ENCODE measurements around the gene IRF3. TPM values are rescaled to one million over a fixed set of nuclear protein-coding genes. Genes with fewer than 3 reads are reported as not detected.

IRF3 gene
- total RNA-seq, 1 experiment from 2014 or later = 81.7 TPM

DNA sequence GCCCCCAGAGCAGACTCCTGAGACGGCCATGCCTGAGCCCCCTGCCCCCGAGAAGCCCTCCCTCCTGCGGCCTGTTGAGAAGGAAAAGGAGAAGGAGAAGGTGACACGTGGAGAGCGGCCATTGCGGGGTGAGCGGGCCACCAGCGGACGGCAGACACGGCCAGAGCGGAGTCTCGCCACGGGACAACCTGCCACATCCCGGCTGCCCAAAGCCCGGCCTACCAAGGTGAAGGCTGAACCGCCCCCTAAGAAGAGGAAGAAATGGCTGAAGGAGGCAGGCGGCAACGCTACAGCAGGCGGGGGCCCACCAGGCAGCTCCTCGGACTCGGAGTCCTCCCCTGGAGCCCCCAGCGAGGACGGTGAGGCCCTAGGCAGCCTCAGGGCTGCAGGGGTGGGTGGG is 49.8 kb downstream of the IRF3 start:
- BruUV-seq (replicated peaks) = no TSS peak
- Histone ChIP-seq H3K4me1 (ENCODE audit: insufficient read depth, low read length, poor library complexity, severe bottlenecking) (no peaks in the 10 kb centered on the region), H3K27me3 (replicated peaks; ENCODE audit: insufficient read depth, low read depth, low read length, poor library complexity) (no peaks in the 10 kb centered on the region), H3K36me3 (ENCODE audit: insufficient read depth, low read length, poor library complexity, severe bottlenecking) (peaks cover 57% of the 10 kb centered on the region), H3K27ac (ENCODE audit: low read depth, low read length, poor library complexity, severe bottlenecking) (no peak overlapping the region), H3K9me3 (ENCODE audit: low read depth, low read length, poor library complexity, severe bottlenecking) (no peaks in the 10 kb centered on the region), H3K4me3 (ENCODE audit: low read depth, low read length, poor library complexity, severe bottlenecking) (no peak overlapping the region)
- intact Hi-C loops (cut with micrococcal nuclease; ENCODE audit: unreplicated experiment) = no loop called here
- TF ChIP-seq, protein P1, sequence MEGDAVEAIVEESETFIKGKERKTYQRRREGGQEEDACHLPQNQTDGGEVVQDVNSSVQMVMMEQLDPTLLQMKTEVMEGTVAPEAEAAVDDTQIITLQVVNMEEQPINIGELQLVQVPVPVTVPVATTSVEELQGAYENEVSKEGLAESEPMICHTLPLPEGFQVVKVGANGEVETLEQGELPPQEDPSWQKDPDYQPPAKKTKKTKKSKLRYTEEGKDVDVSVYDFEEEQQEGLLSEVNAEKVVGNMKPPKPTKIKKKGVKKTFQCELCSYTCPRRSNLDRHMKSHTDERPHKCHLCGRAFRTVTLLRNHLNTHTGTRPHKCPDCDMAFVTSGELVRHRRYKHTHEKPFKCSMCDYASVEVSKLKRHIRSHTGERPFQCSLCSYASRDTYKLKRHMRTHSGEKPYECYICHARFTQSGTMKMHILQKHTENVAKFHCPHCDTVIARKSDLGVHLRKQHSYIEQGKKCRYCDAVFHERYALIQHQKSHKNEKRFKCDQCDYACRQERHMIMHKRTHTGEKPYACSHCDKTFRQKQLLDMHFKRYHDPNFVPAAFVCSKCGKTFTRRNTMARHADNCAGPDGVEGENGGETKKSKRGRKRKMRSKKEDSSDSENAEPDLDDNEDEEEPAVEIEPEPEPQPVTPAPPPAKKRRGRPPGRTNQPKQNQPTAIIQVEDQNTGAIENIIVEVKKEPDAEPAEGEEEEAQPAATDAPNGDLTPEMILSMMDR (conservative IDR thresholded peaks at IDR 0.05; ENCODE audit: low read depth, low read length) = no peak
- no peak for TF ChIP-seq EZH2 (IDR thresholded peaks at IDR 0.05; ENCODE audit: borderline replicate concordance, low read depth, low read length, poor library complexity, severe bottlenecking)
- ChIA-PET CTCF (no interaction called here), POLR2A (ENCODE audit: low non-redundant PET) (interaction anchor here (0.6 kb wide), 1 partner anchor 1111 kb away, joined by 7 read pairs; no protein-coding TSS in a partner anchor)
- DNase-seq (ENCODE audit: low spot score) = no peak

DNA sequence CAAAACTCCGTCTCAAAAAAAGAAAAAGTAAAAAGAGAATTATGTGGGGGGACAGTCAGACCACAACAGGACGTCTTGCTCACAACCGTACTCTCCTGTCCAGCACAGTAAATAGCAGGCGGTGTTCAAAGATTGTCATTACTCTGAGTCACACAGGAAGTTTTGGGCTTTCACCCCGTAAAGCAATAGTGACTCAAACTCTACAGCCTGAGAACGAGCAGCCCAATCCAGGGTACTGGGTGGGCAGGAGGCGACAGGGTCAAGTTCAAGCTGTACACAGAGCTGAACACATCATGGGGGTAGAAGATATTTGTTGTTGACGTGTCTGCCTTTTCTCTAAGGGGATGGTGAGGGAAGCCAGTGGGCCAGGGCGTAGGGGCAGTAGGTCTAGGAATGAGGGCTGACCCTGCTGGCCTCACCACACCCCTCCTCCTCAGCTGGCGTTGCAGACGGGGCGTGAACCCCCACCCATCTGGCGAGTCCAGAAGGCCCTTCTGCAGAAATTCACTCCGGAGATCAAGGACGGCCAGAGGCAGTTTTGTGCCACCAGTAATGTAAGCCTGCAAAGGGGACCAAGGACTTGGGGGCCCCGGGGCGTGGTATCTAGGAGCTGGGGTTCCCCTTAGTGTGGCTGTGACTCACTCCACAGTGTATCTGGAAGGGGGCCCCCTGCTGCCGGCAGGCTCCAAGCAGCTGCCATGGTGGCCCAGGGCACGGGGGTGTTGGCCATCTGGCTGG is 51.4 kb downstream of the IRF3 start:
- BruUV-seq (replicated peaks) = no TSS peak
- Histone ChIP-seq H3K36me3 (ENCODE audit: insufficient read depth, low read length, poor library complexity, severe bottlenecking) (peaks cover 55% of the 10 kb centered on the region), H3K4me3 (ENCODE audit: low read depth, low read length, poor library complexity, severe bottlenecking) (no peak overlapping the region), H3K27me3 (replicated peaks; ENCODE audit: insufficient read depth, low read depth, low read length, poor library complexity) (no peaks in the 10 kb centered on the region), H3K4me1 (ENCODE audit: insufficient read depth, low read length, poor library complexity, severe bottlenecking) (no peaks in the 10 kb centered on the region), H3K9me3 (ENCODE audit: low read depth, low read length, poor library complexity, severe bottlenecking) (no peaks in the 10 kb centered on the region), H3K27ac (ENCODE audit: low read depth, low read length, poor library complexity, severe bottlenecking) (no peak overlapping the region)
- POLR2A ChIA-PET (ENCODE audit: low non-redundant PET) = no interaction called here
- intact Hi-C loops (cut with micrococcal nuclease; ENCODE audit: unreplicated experiment) = no loop called here
- CTCF ChIA-PET = no interaction called here
- no peak for DNase-seq (ENCODE audit: low spot score)
- TF ChIP-seq, protein P1 (conservative IDR thresholded peaks at IDR 0.05; ENCODE audit: low read depth, low read length) = no peak
- TF ChIP-seq EZH2 (IDR thresholded peaks at IDR 0.05; ENCODE audit: borderline replicate concordance, low read depth, low read length, poor library complexity, severe bottlenecking) = no peak

DNA sequence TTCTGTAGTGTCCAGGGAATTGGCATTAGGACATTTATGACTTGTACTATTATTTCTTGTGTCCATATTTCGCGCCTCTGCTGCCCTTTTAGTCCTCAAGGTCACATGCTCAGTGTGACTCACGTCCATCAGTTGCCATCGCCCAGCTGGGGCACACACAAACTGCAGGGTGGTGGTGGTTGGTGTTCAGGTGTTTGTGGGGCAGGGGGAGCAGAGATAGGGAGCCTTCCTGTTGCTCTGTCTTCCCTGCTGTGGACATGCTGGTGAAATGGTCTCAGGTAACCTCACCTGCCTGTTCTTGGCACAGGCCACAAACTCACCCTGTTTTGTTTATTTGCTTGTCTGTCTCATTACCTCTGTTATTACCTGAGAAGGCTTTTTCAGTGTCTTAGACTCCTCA is 52.3 kb downstream of the IRF3 start:
- H3K4me1 ChIP-seq (ENCODE audit: insufficient read depth, low read length, poor library complexity, severe bottlenecking) = no peaks in the 10 kb centered on the region
- no peak overlapping the region for H3K27ac ChIP-seq (ENCODE audit: low read depth, low read length, poor library complexity, severe bottlenecking)
- ChIA-PET POLR2A (ENCODE audit: low non-redundant PET) (no interaction called here), CTCF (no interaction called here)
- no peaks in the 10 kb centered on the region for H3K9me3 ChIP-seq (ENCODE audit: low read depth, low read length, poor library complexity, severe bottlenecking)
- intact Hi-C loops (cut with micrococcal nuclease; ENCODE audit: unreplicated experiment) = no loop called here
- H3K36me3 ChIP-seq (ENCODE audit: insufficient read depth, low read length, poor library complexity, severe bottlenecking) = peaks cover 56% of the 10 kb centered on the region
- H3K4me3 ChIP-seq (ENCODE audit: low read depth, low read length, poor library complexity, severe bottlenecking) = no peak overlapping the region
- H3K27me3 ChIP-seq (replicated peaks; ENCODE audit: insufficient read depth, low read depth, low read length, poor library complexity) = no peaks in the 10 kb centered on the region
- TF ChIP-seq, protein P1 (conservative IDR thresholded peaks at IDR 0.05; ENCODE audit: low read depth, low read length) = no peak
- TF ChIP-seq EZH2 (IDR thresholded peaks at IDR 0.05; ENCODE audit: borderline replicate concordance, low read depth, low read length, poor library complexity, severe bottlenecking) = no peak
- no peak for DNase-seq (ENCODE audit: low spot score)
- no TSS peak for BruUV-seq (replicated peaks)

Small RNAs within 50 kb of the gene (microRNA-seq; reads per million reads assigned to microRNA genes)
- not detected for gene MIR5088

Other genes starting within 250 kb of the IRF3 start
- not detected in 2 replicates for gene PTH2, start 242.4 kb downstream of the IRF3 start, total RNA-seq (2021)
- gene GFY, start 240.5 kb downstream of the IRF3 start, total RNA-seq (2021) = not detected in 2 replicates
- 1.7 and 1.8 TPM in 2 replicates for gene SLC17A7, start 224.3 kb downstream of the IRF3 start, total RNA-seq (2021)
- 122 and 131 TPM in 2 replicates for gene PIH1D1, start 214.0 kb downstream of the IRF3 start, total RNA-seq (2021)
- gene ALDH16A1, start 212.6 kb downstream of the IRF3 start, total RNA-seq (2021) = 22.6 and 23.2 TPM in 2 replicates
- gene FLT3LG, start 191.6 kb downstream of the IRF3 start, total RNA-seq (2021) = 6.5 and 6.9 TPM in 2 replicates
- gene RPL13A, start 178.2 kb downstream of the IRF3 start, total RNA-seq (2021) = 2,390 and 2,393 TPM in 2 replicates
- 2,088 and 2,093 TPM in 2 replicates for gene RPS11, start 169.4 kb downstream of the IRF3 start, total RNA-seq (2021)
- 396 and 482 TPM in 2 replicates for gene FCGRT, start 153.2 kb downstream of the IRF3 start, total RNA-seq (2021)
- 82.9 and 95.3 TPM in 2 replicates for gene RCN3, start 137.9 kb downstream of the IRF3 start, total RNA-seq (2021)
- 169 and 178 TPM in 2 replicates for gene NOSIP, start 85.3 kb downstream of the IRF3 start, total RNA-seq (2021)
- 1.5 and 1.9 TPM in 2 replicates for gene PRRG2, start 84.5 kb downstream of the IRF3 start, total RNA-seq (2021)
- 51.4 and 54.0 TPM in 2 replicates for gene PRR12, start 74.7 kb downstream of the IRF3 start, total RNA-seq (2021)
- 27.6 and 32.4 TPM in 2 replicates for gene RRAS, start 25.7 kb downstream of the IRF3 start, total RNA-seq (2021)
- gene SCAF1, start 23.6 kb downstream of the IRF3 start, total RNA-seq (2021) = 92.7 and 98.2 TPM in 2 replicates
- 97.4 and 99.1 TPM in 2 replicates for gene BCL2L12, start 76 bp upstream of the IRF3 start, total RNA-seq (2021)
- 523 and 536 TPM in 2 replicates for gene PRMT1, start 11.4 kb upstream of the IRF3 start, total RNA-seq (2021)
- 4.3 TPM in 2 replicates for gene ADM5, start 23.7 kb upstream of the IRF3 start, total RNA-seq (2021)
- 23.3 and 30.0 TPM in 2 replicates for gene CPT1C, start 25.3 kb upstream of the IRF3 start, total RNA-seq (2021)
- gene TSKS, start 97.4 kb upstream of the IRF3 start, total RNA-seq (2021) = not detected in 2 replicates
- gene AP2A1, start 101.1 kb upstream of the IRF3 start, total RNA-seq (2021) = 80.1 and 98.5 TPM in 2 replicates
- gene FUZ, start 147.4 kb upstream of the IRF3 start, total RNA-seq (2021) = 53.0 and 64.3 TPM in 2 replicates
- 93.0 and 111 TPM in 2 replicates for gene MED25, start 152.4 kb upstream of the IRF3 start, total RNA-seq (2021)
- gene PTOV1, start 185.3 kb upstream of the IRF3 start, total RNA-seq (2021) = 331 and 356 TPM in 2 replicates
- 122 and 130 TPM in 2 replicates for gene PNKP, start 201.7 kb upstream of the IRF3 start, total RNA-seq (2021)
- gene AKT1S1, start 211.5 kb upstream of the IRF3 start, total RNA-seq (2021) = 80.3 and 81.5 TPM in 2 replicates
- 35.1 and 40.0 TPM in 2 replicates for gene TBC1D17, start 211.8 kb upstream of the IRF3 start, total RNA-seq (2021)
- 1.3 TPM in 2 replicates for gene IL4I1, start 231.0 kb upstream of the IRF3 start, total RNA-seq (2021)

All from A673 (cell line).